HG02642 (cell line): ENCODE measurements around the gene SGTA.
"Not testable (repeated sequence)": the region's sequence is repeated elsewhere in the genome, so short reads cannot be mapped to it uniquely, and the experiment has no call there.

ENCODE experiments used
- ATAC-seq: cut with Tn5 transposase; IDR thresholded peaks from one replicate; pipeline ENCODE4 v1.9.1; 2021; ENCODE audit warnings: mild to moderate bottlenecking; ENCODE audit not compliant: unreplicated experiment, poor library complexity

Gene SGTA

GRCh38 chr19:2795827-2796658 lies 13.0 kb upstream of the SGTA start:
- ATAC-seq, result no peak

GRCh38 chr19:2793577-2793976 lies 10.5 kb upstream of the SGTA start:
- ATAC-seq, result no peak

DNA sequence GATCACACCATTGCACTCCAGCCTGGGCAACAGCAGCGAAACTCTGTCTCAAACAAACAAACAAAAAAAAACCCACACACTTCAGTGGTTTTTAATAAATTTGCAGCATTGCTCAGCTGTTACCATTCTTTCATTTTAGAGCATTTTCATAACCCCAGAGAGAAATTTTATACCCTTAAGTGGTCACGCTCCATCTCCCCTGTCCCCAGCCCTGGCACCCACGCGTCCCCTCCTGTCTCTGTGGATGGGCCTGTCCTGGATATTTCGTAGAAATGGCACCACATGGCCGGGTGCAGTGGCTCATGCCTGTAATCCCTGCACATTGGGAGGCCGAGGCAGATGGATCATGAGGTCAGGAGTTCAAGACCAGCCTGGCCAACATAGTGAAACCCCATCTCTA lies 10.1 kb upstream of the SGTA start:
- ATAC-seq, result no peak

- not testable (repeated sequence) for ATAC-seq
Measured at GRCh38 chr19:2792666-2793065, 9.6 kb upstream of the SGTA start.

DNA sequence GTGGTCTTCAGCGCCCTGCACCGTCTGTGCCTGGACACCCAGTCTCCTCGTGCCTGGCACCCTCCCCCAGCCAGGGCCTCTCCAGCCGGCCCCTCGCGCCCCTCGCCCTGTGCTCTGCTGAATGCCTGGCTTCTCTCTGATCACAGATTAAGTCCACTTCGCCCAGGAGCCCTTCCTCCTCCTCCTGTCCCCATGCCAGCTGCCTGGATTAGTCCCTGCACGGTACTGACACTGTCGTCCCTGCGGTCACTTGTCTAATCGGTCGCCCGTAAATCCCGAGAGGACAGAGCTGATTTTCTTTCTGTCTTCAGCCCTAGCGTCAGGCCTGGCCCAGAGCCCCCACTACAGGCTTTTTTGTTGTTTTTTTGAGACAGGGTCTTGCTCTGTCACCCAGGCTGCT lies 8.8 kb upstream of the SGTA start:
- ATAC-seq, result no peak

- ATAC-seq, result no peak
Measured at GRCh38 chr19:2791440-2791839, 8.4 kb upstream of the SGTA start.

GRCh38 chr19:2790557-2791271 lies 7.6 kb upstream of the SGTA start:
- no peak for ATAC-seq

DNA sequence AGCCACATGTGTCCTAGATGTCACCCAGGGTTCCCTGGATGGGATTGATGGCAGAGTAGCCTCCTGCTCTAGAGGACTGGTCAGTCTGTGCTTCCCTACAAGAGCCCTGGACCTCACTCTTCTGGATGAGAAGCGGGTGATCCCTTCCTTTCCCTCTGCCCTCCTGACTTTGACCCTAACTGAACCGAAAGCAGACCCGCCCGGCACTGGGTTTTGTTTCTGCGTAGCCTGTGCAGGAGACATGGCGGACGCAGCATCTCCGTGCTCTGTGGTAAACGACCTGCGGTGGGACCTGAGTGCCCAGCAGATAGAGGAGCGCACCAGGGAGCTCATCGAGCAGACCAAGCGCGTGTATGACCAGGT lies 7.1 kb upstream of the SGTA start:
- no peak for ATAC-seq

GRCh38 chr19:2788237-2788636 lies 5.2 kb upstream of the SGTA start:
- ATAC-seq, result no peak

DNA sequence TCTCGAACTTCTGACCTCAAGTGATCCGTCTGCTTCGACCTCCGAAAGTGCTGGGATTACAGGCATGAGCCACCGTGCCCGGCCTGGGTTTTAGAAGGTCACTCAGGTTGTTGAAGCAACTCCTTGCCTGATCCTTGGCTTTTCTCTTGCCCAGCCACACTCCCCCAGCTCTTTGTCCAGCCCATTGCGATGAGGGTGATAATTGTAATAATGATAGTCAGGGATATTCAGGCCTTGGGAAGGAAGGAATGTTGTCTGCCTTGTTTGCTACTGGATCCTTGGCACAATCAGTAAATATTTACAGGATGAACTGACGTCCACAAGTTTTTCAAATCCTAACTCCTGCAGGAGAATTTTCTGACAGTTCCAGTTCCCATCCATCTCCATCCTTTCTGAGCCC lies 4.0 kb upstream of the SGTA start:
- no peak for ATAC-seq

GRCh38 chr19:2785244-2785997 lies 2.3 kb upstream of the SGTA start, which contains the start of gene THOP1:
Gene THOP1 (plus strand): TSS chr19:2785503. CDS start chr19:2785663, 160 bp downstream.
- peak; percentile 74 for ATAC-seq

DNA sequence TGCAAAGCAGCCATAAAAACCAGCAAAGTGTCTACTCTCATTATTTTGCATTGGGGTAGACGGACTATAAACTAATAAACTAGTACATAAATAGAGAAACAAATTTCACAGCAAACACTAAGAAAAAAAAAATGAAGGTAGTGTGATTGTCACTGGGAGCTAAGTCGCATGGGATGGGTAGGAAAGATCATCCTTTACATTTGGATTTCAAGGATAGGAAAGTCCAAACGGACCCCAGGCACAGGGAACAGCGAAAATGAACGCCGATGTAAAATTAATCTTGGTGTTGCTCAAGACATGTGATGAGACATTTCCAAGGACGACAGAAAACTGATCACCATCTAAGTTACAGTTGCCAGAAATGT lies 690 bp upstream of the SGTA start:
- ATAC-seq, result no peak

DNA sequence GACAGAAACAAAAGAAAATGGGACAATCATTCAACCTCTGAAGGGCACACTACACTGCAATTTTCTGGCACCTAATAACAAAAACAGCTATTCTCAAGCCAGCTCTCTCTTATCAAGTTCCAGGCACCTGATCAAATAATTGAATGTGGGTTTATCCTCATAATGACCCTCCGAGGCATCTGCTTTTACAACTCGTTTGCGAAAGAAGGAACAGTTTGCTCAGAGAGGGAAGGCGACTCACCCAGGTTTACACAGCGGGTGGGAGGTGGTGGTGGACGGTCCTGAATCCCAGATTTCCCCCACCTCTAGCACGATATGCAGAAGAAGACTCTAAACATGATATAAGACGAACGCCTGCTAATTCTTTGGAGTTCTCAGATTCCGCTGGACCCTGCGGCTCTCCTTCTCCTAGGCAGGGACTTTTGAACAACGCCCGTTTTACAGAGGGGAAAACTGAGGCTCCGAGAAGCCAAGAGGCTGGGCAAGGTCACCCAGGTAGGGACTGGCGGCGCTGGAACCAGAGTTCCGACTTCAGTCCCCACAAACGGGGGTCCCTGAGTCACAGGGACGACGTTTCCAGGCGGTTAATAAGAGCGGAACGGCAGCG lies 641 bp downstream of the SGTA start:
- ATAC-seq, result no peak

DNA sequence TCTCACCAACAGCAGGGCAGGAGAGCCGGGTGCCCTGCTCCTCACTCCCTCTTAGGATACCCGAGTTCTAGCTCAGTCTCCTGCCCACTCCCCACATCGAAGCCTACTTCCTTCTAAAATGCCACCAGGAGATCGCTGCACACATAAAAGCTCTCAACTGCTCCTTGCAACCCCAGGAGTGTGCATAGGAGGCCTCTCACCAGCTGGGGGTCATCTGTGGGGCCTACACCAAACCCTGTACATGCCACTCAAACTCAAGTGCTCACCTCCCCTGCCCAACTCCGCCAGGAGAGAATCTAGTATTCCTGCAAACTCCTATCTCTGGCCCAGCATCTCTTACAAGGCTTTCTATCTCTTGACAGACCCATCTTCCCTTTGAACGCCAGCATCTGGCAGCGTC lies 2.8 kb downstream of the SGTA start:
- no peak for ATAC-seq

DNA sequence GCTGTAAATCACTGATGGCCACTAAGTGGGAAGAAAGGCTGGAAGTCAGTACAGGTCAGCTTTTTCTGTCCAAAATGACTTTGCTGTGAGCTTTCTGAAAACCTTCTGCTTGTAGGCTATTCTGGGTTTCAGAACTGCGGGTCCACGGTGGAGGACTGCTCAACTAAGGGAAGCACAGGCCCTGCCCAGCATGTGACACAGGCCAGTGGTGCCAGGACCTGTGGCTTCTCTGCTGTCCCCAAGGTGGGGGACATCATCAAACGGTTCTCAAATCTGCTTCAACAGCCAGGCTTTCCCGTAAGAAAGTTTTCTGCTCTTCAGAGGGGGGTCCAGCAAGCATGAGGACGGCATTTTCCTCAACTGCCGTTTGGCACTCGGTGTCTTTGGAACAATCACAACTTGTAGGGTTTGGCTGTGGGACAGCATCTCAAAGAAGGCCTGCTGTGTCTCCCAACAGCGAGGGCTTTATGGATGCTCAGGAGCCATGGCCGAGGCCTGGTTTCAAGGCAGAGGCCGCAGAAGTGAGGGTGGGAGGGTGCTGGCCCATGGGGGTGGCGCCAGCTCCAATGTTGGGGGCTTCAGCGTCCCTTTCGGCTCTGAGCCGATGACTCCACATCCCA lies 3.8 kb downstream of the SGTA start:
- no peak for ATAC-seq

DNA sequence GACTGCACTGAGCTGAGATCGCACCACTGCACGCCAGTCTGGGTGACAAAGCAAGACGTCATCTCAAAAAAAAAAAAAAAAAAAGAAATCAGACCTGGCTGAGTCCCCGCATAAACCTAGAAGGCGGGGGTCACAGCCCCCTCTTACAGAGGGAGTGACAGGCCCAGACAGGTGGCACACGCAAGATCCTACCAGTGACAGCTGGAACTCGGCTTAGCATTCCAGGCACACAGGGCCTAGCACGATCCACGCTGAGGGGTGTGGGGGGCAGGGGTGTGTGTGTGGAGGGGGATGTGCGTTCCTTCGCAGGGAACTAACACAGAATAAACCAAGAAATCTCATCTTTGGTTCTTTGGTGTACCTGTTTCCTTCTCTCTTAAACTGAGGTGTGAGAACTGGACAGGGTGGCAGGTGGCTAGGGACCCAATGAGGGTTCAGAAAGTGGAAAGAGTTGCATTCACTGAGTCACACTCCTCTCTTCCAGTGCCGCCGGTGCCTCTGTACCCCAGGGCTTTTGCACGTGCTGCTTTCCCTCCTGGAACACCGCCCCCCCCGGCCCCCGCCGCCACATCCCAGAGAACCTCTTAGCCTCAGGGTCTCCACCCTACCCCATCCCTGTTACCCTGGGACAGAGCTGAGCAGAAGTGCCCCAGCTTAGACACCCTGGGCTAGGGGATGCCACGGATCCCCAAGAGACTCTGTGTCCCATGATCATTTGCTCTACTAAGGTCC lies 5.0 kb downstream of the SGTA start:
- no peak for ATAC-seq

- ATAC-seq, result no peak
Measured at GRCh38 chr19:2775556-2776430, 7.3 kb downstream of the SGTA start.

DNA sequence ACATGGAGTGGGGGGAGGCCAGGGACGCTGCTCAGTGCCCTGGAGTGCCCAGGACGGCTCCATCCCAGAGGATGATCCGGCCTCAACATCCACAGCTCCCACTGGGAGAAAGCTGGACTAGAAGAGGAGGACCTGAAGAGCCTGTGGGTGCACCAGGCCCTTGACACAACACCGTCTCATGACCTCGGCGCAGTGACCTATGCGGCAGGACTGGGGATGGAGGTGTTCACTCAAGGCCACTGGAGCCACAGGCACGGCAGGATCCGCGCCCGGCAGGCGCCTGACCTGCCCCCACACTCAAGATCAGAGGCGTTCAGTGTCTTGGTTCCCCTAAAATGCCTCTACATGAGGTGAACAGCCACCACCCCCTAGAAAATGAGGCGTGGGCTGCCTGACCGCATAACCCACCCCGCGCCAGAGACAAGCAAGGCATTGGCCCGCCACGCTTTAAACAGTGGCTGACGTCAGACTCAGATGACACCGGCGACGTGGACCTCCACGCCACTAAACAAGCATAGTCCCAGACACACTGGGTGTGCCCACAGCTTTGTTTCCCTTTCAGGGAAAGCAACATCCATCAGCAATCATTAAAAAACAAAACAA lies 8.0 kb downstream of the SGTA start:
- ATAC-seq, result no peak
